Liver (tissue), 9 donors: ENCODE results near the gene URI1. TPM values are rescaled to one million over a fixed set of nuclear protein-coding genes. Genes with fewer than 3 reads are reported as not detected.
A peak's percentile ranks its signal among the peaks of the same experiment; 100 is the strongest.

Experiments used
- DNase-seq: peaks from one replicate; pipeline ENCODE4 v3.0.0-alpha.2; 2017; ENCODE audit warnings: low spot score
- H3K27ac ChIP-seq, 2 donors: one replicate each; pipeline ENCODE4 v1.7.0; 2013; ENCODE audit warnings: inconsistent platforms in 2 of 2, low read length in 2 of 2, control low read depth in 1 of 2, low read depth in 1 of 2, mild to moderate bottlenecking in 1 of 2
- H3K27me3 ChIP-seq, 4 donors: one replicate each; pipeline versions ENCODE4 v1.6.1 to v1.7.0; 2013; ENCODE audit warnings: low read length in 3 of 4, inconsistent platforms in 1 of 4, mild to moderate bottlenecking in 1 of 4, moderate library complexity in 1 of 4; ENCODE audit not compliant: control insufficient read depth in 4 of 4, insufficient read depth in 4 of 4
- H3K36me3 ChIP-seq, 4 donors: one replicate each; pipeline versions ENCODE4 v1.6.1 to v1.7.0; 2013; ENCODE audit warnings: low read length in 3 of 4, mild to moderate bottlenecking in 3 of 4, low read depth in 1 of 4, moderate library complexity in 1 of 4; ENCODE audit not compliant: control insufficient read depth in 4 of 4, insufficient read depth in 3 of 4
- H3K4me1 ChIP-seq, 4 donors: one replicate each; pipeline versions ENCODE4 v1.6.1 to v1.7.0; 2013; ENCODE audit warnings: low read length in 3 of 4, mild to moderate bottlenecking in 3 of 4, moderate library complexity in 1 of 4; ENCODE audit not compliant: control insufficient read depth in 4 of 4, insufficient read depth in 4 of 4
- H3K4me3 ChIP-seq, 3 donors: one replicate each; pipeline versions ENCODE4 v1.6.1 to v1.7.0; 2013; ENCODE audit warnings: low read length in 3 of 3, control low read depth in 1 of 3, low read depth in 1 of 3, mild to moderate bottlenecking in 1 of 3
- H3K9ac ChIP-seq, 2 donors: one replicate each; pipeline ENCODE4 v1.7.0; 2013; ENCODE audit warnings: low read length in 2 of 2, mild to moderate bottlenecking in 2 of 2, moderate library complexity in 2 of 2, control low read depth in 1 of 2, low read depth in 1 of 2
- H3K9me3 ChIP-seq, 4 donors: one replicate each; pipeline versions ENCODE4 v1.6.1 to v1.7.0; 2013; ENCODE audit warnings: low read length in 3 of 4; ENCODE audit not compliant: control insufficient read depth in 4 of 4
- EGR1 ChIP-seq, 2 donors: IDR thresholded peaks; 2 replicates each; pipeline ENCODE4 v1.6.1; 2016 to 2018; ENCODE audit warnings: antibody characterized with exemption in 2 of 2, low read depth in 2 of 2
- FOXA1 ChIP-seq: IDR thresholded peaks from 2 replicates; pipeline ENCODE4 v1.6.1; 2016; ENCODE audit warnings: antibody characterized with exemption
- FOXA2 ChIP-seq: IDR thresholded peaks from 2 replicates; pipeline ENCODE4 v1.6.1; 2016; ENCODE audit warnings: antibody characterized with exemption
- GABPA ChIP-seq, 2 donors: IDR thresholded peaks in 1 of 2; conservative IDR thresholded peaks in 1 of 2; 2 replicates each; pipeline ENCODE4 v1.6.1; 2016; ENCODE audit warnings: antibody characterized with exemption in 2 of 2, mild to moderate bottlenecking in 1 of 2, moderate library complexity in 1 of 2
- HNF4A ChIP-seq, 2 donors: conservative IDR thresholded peaks; 2 replicates each; pipeline ENCODE4 v1.6.1; 2016; ENCODE audit warnings: antibody characterized with exemption in 2 of 2, mild to moderate bottlenecking in 2 of 2
- JUND ChIP-seq, 2 donors: IDR thresholded peaks; 2 replicates each; pipeline ENCODE4 v1.6.1; 2016; ENCODE audit warnings: antibody characterized with exemption in 2 of 2
- NR2F2 ChIP-seq: IDR thresholded peaks from 2 replicates; pipeline ENCODE4 v1.6.1; 2016; ENCODE audit warnings: antibody characterized with exemption
- RAD21 ChIP-seq, 2 donors: IDR thresholded peaks; 2 replicates each; pipeline ENCODE4 v1.6.1; 2016; ENCODE audit warnings: antibody characterized with exemption in 2 of 2, mild to moderate bottlenecking in 2 of 2
- REST ChIP-seq: IDR thresholded peaks from 2 replicates; pipeline ENCODE4 v1.6.1; 2016; ENCODE audit warnings: antibody characterized with exemption, mild to moderate bottlenecking
- SP1 ChIP-seq: IDR thresholded peaks from 2 replicates; pipeline ENCODE4 v1.6.1; 2018; ENCODE audit warnings: antibody characterized with exemption, mild to moderate bottlenecking
- TAF1 ChIP-seq: conservative IDR thresholded peaks from 2 replicates; pipeline ENCODE4 v1.6.1; 2016; ENCODE audit warnings: antibody characterized with exemption, mild to moderate bottlenecking
- YY1 ChIP-seq: IDR thresholded peaks from 2 replicates; pipeline ENCODE4 v1.6.1; 2016; ENCODE audit warnings: antibody characterized with exemption, mild to moderate bottlenecking
- WGBS: extraction: QIAGEN DNeasy Blood & Tissue Kit; methylation state at CpG from one replicate; pipeline ENCODE4 v1.1.7; 2013; 5-methylcytosine and 5-hydroxymethylcytosine counted together
- polyA plus RNA-seq, 2 donors: library from polyadenylated mRNA; stranded (reverse) in 1 of 2; unstranded in 1 of 2; fragments of 200-250 nt in 1 of 2; fragments of >200 nt in 1 of 2; fragmentation: Nextera tagmentation in 1 of 2; extraction: Ambion mirVana in 1 of 2; gene quantifications; one replicate each; pipeline versions ENCODE4 v1.2.1 to v1.2.3, GENCODE V29; 2013 to 2015
- total RNA-seq, 2 donors: library from RNA; depleted of rRNA; stranded (reverse); fragments of >200 nt; gene quantifications; one replicate each; pipeline ENCODE4 v1.2.3, GENCODE V29; 2014
- TF ChIP-seq, protein P1 (sequence below): IDR thresholded peaks from 2 replicates; pipeline ENCODE4 v1.6.1; 2016; ENCODE audit warnings: antibody characterized with exemption
- TF ChIP-seq, protein P2 (sequence below): fragments of 150-350 bp; IDR thresholded peaks from 2 replicates; pipeline ENCODE4 v1.5.1; 2017; ENCODE audit warnings: improper control_type of control experiment, low read depth, low read length; ENCODE audit not compliant: missing input control
- TF ChIP-seq, protein P3 (sequence below): IDR thresholded peaks from 2 replicates; pipeline ENCODE4 v1.6.1; 2016; ENCODE audit warnings: antibody characterized with exemption
- donor health status: healthy.
- donor health status: healthy.
- donor health status: healthy.
- donor health status: healthy.
- donor health status: healthy.

Gene URI1
- total and polyA plus RNA-seq, 4 donors, result 12.2 to 29.5 (median 15.7) TPM

DNA sequence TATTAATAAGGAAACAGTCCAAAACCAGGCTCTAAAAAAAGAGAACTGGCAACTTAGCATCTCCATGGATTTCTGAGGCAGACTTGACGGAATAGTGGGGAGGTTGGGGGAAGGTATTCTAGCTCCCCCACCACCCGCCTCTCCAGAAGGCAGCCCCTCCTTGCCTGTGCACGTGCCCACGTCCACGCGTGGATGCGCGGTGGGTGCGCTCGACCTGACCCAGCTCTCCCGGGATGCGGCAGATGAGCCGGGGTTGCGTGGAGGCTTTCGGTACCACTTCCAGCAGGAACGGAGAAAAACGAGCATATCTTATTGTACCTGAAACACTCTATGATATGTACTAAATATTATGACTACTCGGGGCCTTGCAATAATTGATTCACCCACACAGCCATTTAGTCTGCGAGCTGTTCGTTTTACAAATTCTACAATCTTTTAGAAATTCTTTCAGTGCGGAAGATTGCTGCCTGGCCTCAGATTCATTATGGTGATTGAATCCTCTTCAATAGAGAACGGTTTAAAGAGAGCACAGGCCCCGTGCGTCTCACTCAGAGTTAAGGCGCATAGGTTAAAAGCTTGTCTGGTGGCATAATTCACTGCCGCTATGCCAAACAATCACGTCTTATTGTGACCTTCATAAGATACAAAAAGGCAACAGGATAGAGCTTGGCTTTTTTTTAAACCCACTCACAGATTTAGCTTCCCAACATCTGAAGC, 117.9 kb downstream of the URI1 start:
- no peaks in the 10 kb centered on the region for H3K27me3 ChIP-seq
- H3K4me3 ChIP-seq, result no peak overlapping the region
- no peaks in the 10 kb centered on the region for H3K36me3 ChIP-seq
- no peak overlapping the region for H3K27ac ChIP-seq
- H3K9me3 ChIP-seq, result no peaks in the 10 kb centered on the region
- WGBS, result 93% methylated on average over 27 of the region's 27 CpGs
- TF ChIP-seq, protein P1, sequence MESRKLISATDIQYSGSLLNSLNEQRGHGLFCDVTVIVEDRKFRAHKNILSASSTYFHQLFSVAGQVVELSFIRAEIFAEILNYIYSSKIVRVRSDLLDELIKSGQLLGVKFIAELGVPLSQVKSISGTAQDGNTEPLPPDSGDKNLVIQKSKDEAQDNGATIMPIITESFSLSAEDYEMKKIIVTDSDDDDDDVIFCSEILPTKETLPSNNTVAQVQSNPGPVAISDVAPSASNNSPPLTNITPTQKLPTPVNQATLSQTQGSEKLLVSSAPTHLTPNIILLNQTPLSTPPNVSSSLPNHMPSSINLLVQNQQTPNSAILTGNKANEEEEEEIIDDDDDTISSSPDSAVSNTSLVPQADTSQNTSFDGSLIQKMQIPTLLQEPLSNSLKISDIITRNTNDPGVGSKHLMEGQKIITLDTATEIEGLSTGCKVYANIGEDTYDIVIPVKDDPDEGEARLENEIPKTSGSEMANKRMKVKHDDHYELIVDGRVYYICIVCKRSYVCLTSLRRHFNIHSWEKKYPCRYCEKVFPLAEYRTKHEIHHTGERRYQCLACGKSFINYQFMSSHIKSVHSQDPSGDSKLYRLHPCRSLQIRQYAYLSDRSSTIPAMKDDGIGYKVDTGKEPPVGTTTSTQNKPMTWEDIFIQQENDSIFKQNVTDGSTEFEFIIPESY, result no peak
- TF ChIP-seq TAF1 (no peak), REST (no peak), FOXA2 (no peak), NR2F2 (no peak), JUND (IDR thresholded peaks at IDR 0.05) (no peak), RAD21 (IDR thresholded peaks at IDR 0.05) (no peak), EGR1 (IDR thresholded peaks at IDR 0.05; ENCODE audit: low read depth in 2 of 2) (no peak), SP1 (no peak)
- TF ChIP-seq, protein P2, sequence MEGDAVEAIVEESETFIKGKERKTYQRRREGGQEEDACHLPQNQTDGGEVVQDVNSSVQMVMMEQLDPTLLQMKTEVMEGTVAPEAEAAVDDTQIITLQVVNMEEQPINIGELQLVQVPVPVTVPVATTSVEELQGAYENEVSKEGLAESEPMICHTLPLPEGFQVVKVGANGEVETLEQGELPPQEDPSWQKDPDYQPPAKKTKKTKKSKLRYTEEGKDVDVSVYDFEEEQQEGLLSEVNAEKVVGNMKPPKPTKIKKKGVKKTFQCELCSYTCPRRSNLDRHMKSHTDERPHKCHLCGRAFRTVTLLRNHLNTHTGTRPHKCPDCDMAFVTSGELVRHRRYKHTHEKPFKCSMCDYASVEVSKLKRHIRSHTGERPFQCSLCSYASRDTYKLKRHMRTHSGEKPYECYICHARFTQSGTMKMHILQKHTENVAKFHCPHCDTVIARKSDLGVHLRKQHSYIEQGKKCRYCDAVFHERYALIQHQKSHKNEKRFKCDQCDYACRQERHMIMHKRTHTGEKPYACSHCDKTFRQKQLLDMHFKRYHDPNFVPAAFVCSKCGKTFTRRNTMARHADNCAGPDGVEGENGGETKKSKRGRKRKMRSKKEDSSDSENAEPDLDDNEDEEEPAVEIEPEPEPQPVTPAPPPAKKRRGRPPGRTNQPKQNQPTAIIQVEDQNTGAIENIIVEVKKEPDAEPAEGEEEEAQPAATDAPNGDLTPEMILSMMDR, result no peak
- no peak for DNase-seq
- H3K9ac ChIP-seq, result no peak overlapping the region
- H3K4me1 ChIP-seq, result peaks cover 0 to 1% (median 0%) of the 10 kb centered on the region in 4 donors

GRCh38 chr19:30060531-30061222, 118.6 kb downstream of the URI1 start:
- H3K36me3 ChIP-seq, result no peaks in the 10 kb centered on the region
- H3K27me3 ChIP-seq, result no peaks in the 10 kb centered on the region
- no peak overlapping the region for H3K9ac ChIP-seq
- peaks cover 0 to 6% (median 0%) of the 10 kb centered on the region in 4 donors for H3K4me1 ChIP-seq
- H3K27ac ChIP-seq, result no peak overlapping the region
- 76% methylated on average over 13 of the region's 13 CpGs for WGBS
- H3K9me3 ChIP-seq, result no peaks in the 10 kb centered on the region
- no peak overlapping the region for H3K4me3 ChIP-seq
- peak; percentile 33 for DNase-seq
- TF ChIP-seq EGR1 (IDR thresholded peaks at IDR 0.05; ENCODE audit: low read depth in 2 of 2) (no peak), FOXA1 (no peak), HNF4A (conservative IDR thresholded peaks at IDR 0.05) (no peak), RAD21 (IDR thresholded peaks at IDR 0.05) (no peak), YY1 (no peak), GABPA (IDR thresholded peaks at IDR 0.05 in 1 of 2, conservative IDR thresholded peaks at IDR 0.05 in 1 of 2) (no peak), REST (no peak), SP1 (no peak), FOXA2 (no peak), TAF1 (no peak)
- TF ChIP-seq, protein P3, sequence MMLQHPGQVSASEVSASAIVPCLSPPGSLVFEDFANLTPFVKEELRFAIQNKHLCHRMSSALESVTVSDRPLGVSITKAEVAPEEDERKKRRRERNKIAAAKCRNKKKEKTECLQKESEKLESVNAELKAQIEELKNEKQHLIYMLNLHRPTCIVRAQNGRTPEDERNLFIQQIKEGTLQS, result no peak
- TF ChIP-seq, protein P2, result no peak
